ENCODE measurements around the gene TERB2. TPM values are rescaled to one million over a fixed set of nuclear protein-coding genes. Genes with fewer than 3 reads are reported as not detected.

TERB2 gene, protein sequence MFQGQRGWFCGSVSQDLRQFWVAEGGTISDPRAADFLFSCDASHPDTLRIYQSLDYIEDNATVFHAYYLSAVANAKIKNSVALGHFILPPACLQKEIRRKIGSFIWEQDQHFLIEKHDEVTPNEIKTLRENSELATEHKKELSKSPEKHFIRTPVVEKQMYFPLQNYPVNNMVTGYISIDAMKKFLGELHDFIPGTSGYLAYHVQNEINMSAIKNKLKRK
- not detected in 2 replicates for polyA plus RNA-seq

DNA sequence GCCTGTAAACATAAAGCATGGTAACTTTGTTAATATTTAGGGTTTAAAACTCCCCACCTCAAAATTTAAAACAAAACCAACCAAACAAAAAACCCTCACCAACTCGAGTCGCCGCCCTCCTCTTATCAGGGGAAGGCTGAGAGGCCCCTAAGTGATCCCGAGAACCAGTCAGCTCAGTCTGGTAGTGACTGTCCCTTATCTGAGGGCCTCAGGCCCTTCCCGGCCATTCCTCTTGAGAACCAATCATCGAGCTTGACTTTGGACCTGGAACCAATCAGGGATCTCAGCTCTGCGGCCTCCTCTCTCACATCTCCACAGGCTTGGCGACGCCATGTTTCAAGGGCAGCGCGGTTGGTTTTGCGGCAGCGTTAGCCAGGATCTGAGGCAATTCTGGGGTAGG lies at the start of gene TERB2:
TSS of gene TERB2 (plus strand) at position 300 of the 400 bp plus-strand sequence. CDS start at position 332, 32 bp downstream.

GRCh38 chr15:45022871-45023658 lies 66.6 kb downstream of the TERB2 start, which contains the start of gene SORD:
Gene SORD (plus strand): TSS chr15:45023195. CDS start chr15:45023284, 89 bp downstream.

Other genes with a start within 250 kb of the TERB2 start
- not detected in 2 replicates for gene PATL2, start 245.4 kb upstream of the TERB2 start, polyA plus RNA-seq
- gene B2M, start 245.2 kb upstream of the TERB2 start, polyA plus RNA-seq: 2,747 and 3,416 TPM in 2 replicates
- gene TRIM69, start 220.2 kb upstream of the TERB2 start, polyA plus RNA-seq: 39.3 and 48.2 TPM in 2 replicates
- 1.4 and 3.5 TPM in 2 replicates for gene SORD, start 66.5 kb downstream of the TERB2 start, polyA plus RNA-seq
- not detected in 2 replicates for gene DUOX2, start 157.5 kb downstream of the TERB2 start, polyA plus RNA-seq
- gene DUOXA2, start 157.6 kb downstream of the TERB2 start, polyA plus RNA-seq: not detected in 2 replicates
- gene DUOXA1, start 173.2 kb downstream of the TERB2 start, polyA plus RNA-seq: not detected in 2 replicates
- not detected in 2 replicates for gene DUOX1, start 173.3 kb downstream of the TERB2 start, polyA plus RNA-seq
- gene SHF, start 231.3 kb downstream of the TERB2 start, polyA plus RNA-seq: 0.71 and 0.87 TPM in 2 replicates

Measured in Purkinje cell (primary cell).